GM18861 (cell line): ENCODE results near the gene FGF14.

Source experiments
- ATAC-seq: cut with Tn5 transposase; IDR thresholded peaks from one replicate; pipeline ENCODE4 v1.9.1; 2021; ENCODE audit not compliant: unreplicated experiment

Gene FGF14

GRCh38 chr13:101749584-101749983 is 652.3 kb downstream of the FGF14 start:
- ATAC-seq = no peak

GRCh38 chr13:101747039-101747438 is 654.8 kb downstream of the FGF14 start:
- peak; percentile 72 for ATAC-seq

DNA sequence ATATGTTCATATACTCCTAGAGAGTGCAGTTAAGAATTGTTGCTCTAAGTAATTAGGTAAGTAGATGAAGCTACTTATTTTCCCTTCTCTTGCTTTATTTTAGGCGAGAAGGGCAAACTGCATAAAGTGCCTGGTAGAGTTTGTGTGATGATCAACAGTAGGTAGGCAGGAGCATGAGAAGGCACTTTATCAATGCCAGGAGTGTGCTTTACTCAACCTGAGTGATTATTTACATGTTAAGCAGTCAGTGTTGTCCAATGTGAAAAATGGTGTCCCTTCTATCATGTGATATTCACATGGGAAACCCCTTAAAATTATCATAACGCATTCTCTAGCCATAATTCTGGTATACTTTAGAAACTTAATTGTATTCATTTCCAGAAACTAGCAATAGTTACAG is 655.3 kb downstream of the FGF14 start:
- no peak for ATAC-seq

DNA sequence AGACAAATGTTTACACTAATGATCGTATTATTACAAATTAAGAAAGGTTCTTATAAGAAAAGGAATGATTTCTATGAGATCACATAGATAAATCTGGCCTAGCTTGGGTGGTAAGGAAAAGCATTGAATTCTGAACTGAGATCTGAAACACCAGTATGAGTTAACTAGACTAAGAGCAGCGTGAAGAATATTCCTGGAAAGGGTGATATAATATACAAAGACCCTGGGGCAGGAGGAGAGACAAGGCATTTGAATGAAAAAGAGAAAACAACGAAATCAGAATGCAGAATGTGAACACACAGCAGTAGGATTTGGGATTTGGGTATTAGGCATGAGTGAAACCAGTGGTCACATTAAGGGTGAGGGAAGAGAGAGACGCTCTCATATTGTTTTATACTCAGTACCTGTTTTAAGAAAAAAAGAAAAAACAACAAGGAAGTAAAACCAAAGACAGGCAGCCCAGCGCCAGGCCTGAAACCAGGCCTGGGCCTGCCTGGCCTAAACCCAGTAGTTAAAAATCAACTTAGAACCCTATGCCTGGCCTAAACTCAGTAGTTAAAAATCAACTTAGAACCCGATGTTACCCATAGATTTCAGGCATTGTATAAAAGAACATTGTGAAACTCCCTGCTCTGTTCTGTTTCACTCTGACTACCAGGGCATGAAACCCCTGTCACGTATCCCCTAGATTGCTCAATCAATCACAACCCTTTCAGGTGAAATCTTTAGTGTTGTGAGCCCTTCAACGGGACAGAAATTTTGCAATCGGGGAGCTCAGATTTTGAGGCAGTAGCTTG is 662.3 kb downstream of the FGF14 start:
- peak; percentile 98 for ATAC-seq

DNA sequence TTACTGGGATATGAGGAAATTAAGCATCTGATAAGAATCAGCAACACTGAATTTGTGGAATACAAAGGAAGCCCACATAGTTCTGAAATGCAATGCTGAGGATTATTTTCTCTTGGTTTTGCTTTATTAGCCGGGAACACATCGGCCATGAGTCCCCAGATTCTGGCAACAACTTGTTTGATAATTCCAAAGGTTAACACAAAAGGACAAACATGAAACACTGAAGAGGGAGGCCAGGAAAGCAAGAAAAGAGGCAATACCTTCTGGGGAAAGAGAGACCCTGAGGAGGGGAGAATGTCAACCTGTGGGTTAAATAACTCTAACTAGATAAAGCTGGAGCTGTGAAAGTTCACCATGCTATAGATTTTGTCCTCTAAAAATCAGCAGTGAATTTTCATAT is 663.5 kb downstream of the FGF14 start:
- ATAC-seq = no peak

- no peak for ATAC-seq
Observed at GRCh38 chr13:101736566-101736965, 665.3 kb downstream of the FGF14 start.

DNA sequence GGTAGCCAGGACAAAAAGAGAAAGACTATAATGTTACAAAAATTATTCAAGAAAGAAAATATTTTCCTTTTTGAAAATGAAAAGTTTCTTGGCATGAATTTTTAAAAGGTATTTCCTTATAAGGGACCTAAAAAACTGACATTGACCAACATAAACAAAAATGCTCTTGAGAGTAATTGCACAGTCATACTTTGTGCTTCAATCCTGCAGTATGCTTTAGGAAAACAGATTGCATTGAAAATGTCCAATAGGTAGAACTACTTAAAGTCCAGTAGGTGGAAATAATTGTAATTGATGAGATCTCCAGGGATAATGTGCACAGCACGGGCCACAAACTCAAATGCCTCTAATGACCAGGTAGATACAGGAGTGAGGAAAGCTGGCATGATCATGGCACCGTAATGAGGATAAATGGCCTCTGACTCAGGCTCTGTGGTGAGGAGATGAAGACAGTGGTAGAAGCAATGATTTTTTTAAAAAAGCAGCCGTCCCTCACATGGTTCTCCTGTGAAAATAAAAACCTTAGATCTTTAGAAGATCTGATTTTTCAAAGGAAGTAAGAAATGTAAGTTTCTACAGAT is 671.3 kb downstream of the FGF14 start:
- ATAC-seq = no peak

- ATAC-seq = no peak
Observed at GRCh38 chr13:101728615-101729014, 673.2 kb downstream of the FGF14 start.

GRCh38 chr13:101728021-101728420 is 673.8 kb downstream of the FGF14 start:
- ATAC-seq = no peak

DNA sequence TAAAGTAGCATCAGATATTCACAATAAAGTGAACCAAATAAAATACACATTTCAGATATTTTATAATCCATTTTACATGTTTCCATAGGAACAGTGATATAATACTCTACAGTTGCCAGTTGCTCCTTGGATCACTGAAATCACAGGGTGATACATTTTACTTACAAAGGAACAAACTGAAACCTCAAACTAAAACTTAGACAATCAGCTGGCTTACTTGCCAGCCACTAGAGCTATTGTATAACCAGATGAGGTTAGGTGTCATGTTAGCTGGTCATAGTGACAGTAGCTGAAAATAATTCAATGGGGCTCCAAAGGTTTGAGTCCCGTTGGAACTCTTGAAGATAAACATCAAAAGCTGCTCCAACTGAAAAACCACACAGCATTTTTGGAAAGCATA is 674.7 kb downstream of the FGF14 start:
- ATAC-seq = peak; percentile 66

DNA sequence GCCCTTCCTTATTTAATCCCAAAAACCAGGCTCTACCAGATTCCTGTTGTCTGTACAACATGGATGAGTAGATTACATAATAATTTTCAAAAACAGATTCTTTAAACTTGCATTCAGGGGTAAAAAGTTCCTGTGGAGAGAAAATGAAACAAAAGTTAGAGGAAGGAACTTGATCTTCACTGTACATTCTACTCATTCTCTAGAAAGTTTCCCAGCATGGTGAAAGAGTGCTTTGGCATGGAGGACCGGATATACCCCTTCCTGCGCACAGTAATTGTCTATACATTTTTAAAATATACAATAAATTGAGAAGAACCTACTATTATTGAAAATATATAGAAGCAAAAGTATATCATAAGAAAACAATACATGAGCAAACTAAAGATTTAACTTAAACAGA is 675.2 kb downstream of the FGF14 start:
- ATAC-seq = no peak

DNA sequence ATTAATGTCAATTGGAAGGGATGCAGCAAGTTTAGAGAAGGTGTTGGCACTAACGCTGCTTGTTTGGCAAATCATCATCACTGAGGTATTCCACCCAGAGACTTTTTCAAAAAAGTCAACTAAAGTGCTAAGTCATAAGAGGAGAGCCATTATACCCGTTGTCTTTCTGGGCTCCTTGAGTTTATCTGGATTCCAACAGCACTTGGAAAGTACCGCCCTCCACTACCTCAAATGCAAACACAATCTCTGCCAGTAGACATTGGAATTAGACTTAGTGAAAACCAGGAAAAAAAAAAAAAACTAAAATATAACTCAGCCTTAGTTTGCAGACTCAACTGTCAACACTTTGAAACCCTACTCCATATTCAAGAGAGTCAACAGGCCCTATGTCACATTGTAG is 683.4 kb downstream of the FGF14 start:
- no peak for ATAC-seq

GRCh38 chr13:101717353-101717752 is 684.5 kb downstream of the FGF14 start:
- ATAC-seq = no peak

- no peak for ATAC-seq
Observed at GRCh38 chr13:101714195-101714594, 687.7 kb downstream of the FGF14 start.

GRCh38 chr13:101712026-101712348 is 689.9 kb downstream of the FGF14 start:
- ATAC-seq = no peak

DNA sequence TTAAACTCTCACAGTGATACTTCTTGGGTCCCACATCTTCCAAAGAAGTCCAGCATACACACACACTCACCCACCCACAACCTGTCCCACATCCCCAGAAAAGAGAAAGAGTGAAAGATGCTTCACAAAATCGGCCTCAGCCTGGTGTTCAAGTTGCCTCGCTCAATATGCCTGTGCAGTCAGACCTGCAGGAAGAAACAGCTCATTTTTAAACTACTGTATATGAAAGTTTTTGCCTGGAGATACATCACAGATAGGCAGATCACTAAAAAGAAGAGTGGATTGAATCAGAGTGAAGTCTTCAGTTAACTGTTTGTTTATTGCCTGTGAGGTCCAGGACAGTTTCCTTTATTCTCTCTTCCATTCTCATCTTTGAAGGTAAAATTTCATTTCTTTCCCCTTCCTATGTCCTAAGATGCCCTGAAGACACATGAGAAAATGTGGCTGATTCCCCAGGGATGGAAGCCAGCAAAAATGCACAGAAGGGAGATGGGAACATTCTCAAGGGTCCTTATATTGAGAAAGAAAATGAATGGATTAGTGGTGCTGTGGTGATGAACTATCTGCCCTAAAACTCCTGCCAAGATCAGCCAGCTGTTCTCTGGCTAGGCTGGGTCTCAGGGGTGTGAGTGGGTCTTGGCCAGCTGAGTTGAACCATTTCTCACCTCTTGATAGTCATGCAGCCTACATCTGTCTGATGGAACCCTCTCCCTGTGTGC is 690.4 kb downstream of the FGF14 start:
- ATAC-seq = no peak

DNA sequence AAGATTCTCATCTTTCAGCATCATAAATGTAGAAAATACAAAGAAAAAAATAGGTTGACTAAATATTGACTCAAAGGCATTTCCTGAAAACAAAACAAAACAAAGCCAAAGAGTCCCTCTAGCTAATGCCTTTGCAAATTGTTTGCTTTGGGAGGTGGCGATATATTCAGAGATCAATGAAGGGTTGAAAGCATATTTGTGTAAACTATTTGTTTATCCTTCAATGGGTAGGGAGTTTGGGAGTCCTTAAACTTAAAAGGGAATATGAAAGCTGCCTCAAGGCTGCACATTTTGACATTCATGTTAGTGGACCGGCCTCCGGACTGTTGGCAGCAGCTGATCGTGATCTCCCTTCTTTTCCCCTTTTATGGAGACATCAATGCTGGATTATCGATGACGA is 691.9 kb downstream of the FGF14 start:
- ATAC-seq = no peak

DNA sequence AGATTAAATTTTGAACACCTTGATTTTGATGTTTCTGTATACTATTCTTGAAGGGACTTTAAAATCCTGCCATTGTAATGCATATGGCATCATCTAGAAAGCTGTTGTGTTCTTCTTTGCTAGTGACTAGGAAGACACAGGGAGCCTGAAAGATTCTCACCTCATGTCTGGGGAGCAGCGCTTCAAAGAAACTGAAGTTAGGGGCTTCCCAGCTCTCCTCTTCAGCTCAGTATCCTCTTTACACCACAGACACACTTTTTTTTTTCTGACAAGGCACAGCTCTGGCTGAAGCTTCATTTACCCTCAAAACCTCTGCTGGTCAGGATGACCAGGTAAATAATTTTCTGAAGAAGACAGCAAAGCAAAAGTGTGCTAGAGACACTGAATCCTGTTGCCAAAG is 693.7 kb downstream of the FGF14 start:
- no peak for ATAC-seq

GRCh38 chr13:101707659-101708058 is 694.2 kb downstream of the FGF14 start:
- ATAC-seq = no peak

DNA sequence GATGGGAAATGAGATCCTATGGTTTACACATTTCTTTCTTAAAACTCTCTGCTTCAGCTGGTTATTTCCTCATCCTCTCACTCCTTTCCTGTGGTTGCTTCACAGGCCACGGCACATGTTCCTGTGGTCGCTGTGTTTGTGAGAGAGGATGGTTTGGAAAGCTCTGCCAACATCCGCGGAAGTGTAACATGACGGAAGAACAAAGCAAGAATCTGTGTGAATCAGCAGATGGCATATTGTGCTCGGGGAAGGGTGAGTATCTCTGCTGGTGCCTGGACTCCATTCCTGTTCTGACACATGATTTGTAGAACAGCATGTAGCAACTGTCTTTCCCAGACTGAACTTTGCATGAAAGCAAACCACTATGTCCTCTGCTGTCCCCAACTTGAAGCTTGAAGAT is 695.2 kb downstream of the FGF14 start:
- ATAC-seq = no peak

DNA sequence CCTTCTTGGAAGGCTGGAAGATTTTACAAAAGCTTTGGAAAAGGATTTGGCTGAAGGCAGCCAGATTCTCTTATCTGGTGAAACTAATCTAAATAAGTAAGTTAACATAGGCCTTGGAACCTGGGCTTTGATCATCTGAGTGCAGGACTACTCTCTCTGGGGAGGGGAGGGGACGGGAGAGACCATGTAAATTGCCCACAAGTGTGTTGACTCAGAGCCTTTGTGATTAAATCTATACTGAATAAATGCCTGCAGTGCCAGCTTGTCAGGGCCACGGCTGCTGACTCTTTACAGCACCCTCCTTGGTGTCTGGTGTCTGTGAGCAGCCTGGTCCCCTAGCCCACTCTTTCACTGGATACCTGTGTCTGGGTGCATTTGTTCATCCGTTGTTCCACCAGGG is 698.0 kb downstream of the FGF14 start:
- no peak for ATAC-seq

DNA sequence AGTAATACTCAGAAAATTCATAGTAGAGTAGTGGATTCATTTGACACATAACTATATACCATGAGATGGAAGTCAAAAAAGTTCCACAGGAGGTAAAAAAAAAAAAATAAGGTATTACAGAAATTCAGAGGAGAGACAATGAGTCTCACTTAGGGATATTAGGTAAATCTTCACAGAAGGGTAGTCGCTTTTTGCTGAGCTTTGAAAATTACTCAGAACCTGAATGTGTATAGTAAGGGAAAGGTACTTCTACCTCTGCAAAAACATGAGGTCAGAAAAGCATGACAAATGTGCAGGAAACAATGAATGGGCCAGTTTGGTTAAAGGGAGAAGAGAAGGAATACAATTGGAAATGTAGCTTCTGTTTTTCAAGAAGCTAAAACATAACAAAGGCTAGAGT is 698.8 kb downstream of the FGF14 start:
- ATAC-seq = no peak
